Measurements from ENCODE around the gene MAP3K5. TPM values are rescaled to one million over a fixed set of nuclear protein-coding genes. Genes with fewer than 3 reads are reported as not detected.

Gene MAP3K5
- total RNA-seq, 1 experiment from 2014 or later: 15.8 TPM

DNA sequence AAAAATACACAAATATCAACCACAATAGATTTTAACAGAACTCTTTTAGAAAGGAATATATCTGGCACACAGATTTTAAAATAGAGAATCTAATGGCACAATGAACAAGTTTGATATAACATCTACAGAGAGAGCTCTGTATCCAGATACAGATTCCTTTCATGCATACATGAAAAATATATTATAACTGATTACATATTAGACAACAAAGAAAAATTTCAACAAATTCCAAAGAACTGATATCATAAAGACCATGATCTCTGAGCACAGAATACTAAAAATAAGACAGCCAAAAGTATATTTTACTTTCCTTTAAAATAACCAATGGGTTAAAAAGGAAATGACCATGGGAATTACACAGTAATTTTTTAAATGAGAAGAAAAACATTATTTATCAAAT, 167.9 kb downstream of the MAP3K5 start:
- intact Hi-C loops (cut with micrococcal nuclease; ENCODE audit: unreplicated experiment): no loop called here
- Mint-ChIP-seq H3K4me1 (ENCODE audit: low read depth, unreplicated experiment) (peaks cover 7% of the 10 kb centered on the region), H3K27ac (ENCODE audit: unreplicated experiment) (no peak overlapping the region), H3K27me3 (ENCODE audit: unreplicated experiment) (no peaks in the 10 kb centered on the region), H3K9me3 (ENCODE audit: low read depth, unreplicated experiment) (no peaks in the 10 kb centered on the region), H3K36me3 (ENCODE audit: insufficient read depth, unreplicated experiment) (peaks cover 6% of the 10 kb centered on the region), H3K4me3 (ENCODE audit: low read depth, unreplicated experiment) (no peak overlapping the region)
- BruUV-seq (replicated peaks): no TSS peak
- DNase-seq: no peak
- TF ChIP-seq, protein P1, sequence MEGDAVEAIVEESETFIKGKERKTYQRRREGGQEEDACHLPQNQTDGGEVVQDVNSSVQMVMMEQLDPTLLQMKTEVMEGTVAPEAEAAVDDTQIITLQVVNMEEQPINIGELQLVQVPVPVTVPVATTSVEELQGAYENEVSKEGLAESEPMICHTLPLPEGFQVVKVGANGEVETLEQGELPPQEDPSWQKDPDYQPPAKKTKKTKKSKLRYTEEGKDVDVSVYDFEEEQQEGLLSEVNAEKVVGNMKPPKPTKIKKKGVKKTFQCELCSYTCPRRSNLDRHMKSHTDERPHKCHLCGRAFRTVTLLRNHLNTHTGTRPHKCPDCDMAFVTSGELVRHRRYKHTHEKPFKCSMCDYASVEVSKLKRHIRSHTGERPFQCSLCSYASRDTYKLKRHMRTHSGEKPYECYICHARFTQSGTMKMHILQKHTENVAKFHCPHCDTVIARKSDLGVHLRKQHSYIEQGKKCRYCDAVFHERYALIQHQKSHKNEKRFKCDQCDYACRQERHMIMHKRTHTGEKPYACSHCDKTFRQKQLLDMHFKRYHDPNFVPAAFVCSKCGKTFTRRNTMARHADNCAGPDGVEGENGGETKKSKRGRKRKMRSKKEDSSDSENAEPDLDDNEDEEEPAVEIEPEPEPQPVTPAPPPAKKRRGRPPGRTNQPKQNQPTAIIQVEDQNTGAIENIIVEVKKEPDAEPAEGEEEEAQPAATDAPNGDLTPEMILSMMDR (IDR thresholded peaks at IDR 0.05; ENCODE audit: unreplicated experiment): no peak
- CTCF ChIA-PET: no interaction called here

DNA sequence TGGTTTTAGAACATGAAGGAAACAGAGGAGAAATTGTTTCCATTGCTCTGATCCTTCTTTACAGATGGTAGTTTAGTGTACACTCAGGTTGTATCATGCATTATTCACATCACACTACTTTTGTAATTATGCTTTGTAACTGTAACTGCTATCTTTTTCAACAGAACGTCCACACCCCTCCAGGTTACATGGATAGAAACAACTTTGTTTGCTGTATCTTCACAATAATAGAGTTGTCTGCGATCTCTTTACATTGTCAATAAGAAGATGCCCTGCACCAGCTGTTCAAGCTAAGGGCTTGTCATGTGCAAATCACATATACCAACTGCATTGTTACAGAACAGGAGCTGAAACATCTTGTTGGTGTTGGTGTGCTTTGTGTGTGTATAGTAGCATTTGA, 174.2 kb downstream of the MAP3K5 start:
- CTCF ChIA-PET: no interaction called here
- no peak overlapping the region for H3K27ac Mint-ChIP-seq (ENCODE audit: unreplicated experiment)
- peaks cover 6% of the 10 kb centered on the region for H3K36me3 Mint-ChIP-seq (ENCODE audit: insufficient read depth, unreplicated experiment)
- H3K4me1 Mint-ChIP-seq (ENCODE audit: low read depth, unreplicated experiment): peaks cover 13% of the 10 kb centered on the region
- TF ChIP-seq, protein P1 (IDR thresholded peaks at IDR 0.05; ENCODE audit: unreplicated experiment): no peak
- DNase-seq: no peak
- H3K4me3 Mint-ChIP-seq (ENCODE audit: low read depth, unreplicated experiment): no peak overlapping the region
- H3K27me3 Mint-ChIP-seq (ENCODE audit: unreplicated experiment): no peaks in the 10 kb centered on the region
- H3K9me3 Mint-ChIP-seq (ENCODE audit: low read depth, unreplicated experiment): no peaks in the 10 kb centered on the region
- intact Hi-C loops (cut with micrococcal nuclease; ENCODE audit: unreplicated experiment): no loop called here
- no TSS peak for BruUV-seq (replicated peaks)

DNA sequence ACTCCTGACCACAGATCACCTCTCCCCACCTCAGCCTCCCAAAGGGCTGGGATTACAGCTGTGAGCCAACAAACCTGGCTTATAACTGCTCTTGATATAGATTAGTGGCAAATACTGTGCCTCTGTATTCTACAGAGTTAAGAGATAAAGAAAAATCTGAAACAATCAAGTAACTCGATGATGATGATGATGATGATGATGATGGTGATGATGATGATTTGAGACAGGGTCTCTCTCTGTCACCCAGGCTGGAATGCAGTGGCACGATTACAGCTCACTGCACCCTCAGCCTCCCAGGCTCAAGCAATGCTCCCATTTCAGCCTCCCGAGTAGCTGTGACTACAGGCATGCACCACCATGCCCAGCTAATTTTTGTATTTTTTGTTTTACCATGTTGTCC, 175.8 kb downstream of the MAP3K5 start:
- peaks cover 13% of the 10 kb centered on the region for H3K4me1 Mint-ChIP-seq (ENCODE audit: low read depth, unreplicated experiment)
- no peaks in the 10 kb centered on the region for H3K27me3 Mint-ChIP-seq (ENCODE audit: unreplicated experiment)
- TF ChIP-seq, protein P1 (IDR thresholded peaks at IDR 0.05; ENCODE audit: unreplicated experiment): no peak
- intact Hi-C loops (cut with micrococcal nuclease; ENCODE audit: unreplicated experiment): no loop called here
- no TSS peak for BruUV-seq (replicated peaks)
- no peak overlapping the region for H3K4me3 Mint-ChIP-seq (ENCODE audit: low read depth, unreplicated experiment)
- H3K9me3 Mint-ChIP-seq (ENCODE audit: low read depth, unreplicated experiment): no peaks in the 10 kb centered on the region
- no peaks in the 10 kb centered on the region for H3K36me3 Mint-ChIP-seq (ENCODE audit: insufficient read depth, unreplicated experiment)
- no peak overlapping the region for H3K27ac Mint-ChIP-seq (ENCODE audit: unreplicated experiment)
- CTCF ChIA-PET: no interaction called here
- DNase-seq: no peak

DNA sequence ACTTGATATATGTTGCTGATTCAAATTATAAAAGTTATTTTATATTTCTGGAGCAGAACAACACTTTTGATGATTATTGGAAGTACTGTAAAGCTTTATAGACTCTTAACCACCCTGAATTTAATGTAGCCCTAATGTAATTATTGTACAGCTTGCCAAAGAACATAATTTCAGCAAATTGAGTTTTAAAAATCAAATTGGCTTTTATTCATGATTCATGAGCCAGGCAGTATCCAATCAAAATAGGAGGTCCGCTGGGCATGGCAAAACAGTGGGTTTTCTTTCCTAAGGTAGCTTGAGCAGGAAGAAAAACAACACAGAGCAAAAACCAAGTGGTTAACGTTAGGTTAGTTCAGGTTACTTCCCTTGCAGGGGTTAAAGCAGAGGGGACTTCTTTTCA, 177.3 kb downstream of the MAP3K5 start:
- Mint-ChIP-seq H3K4me3 (ENCODE audit: low read depth, unreplicated experiment) (no peak overlapping the region), H3K27ac (ENCODE audit: unreplicated experiment) (no peak overlapping the region), H3K27me3 (ENCODE audit: unreplicated experiment) (no peaks in the 10 kb centered on the region), H3K4me1 (ENCODE audit: low read depth, unreplicated experiment) (peaks cover 22% of the 10 kb centered on the region), H3K9me3 (ENCODE audit: low read depth, unreplicated experiment) (no peaks in the 10 kb centered on the region), H3K36me3 (ENCODE audit: insufficient read depth, unreplicated experiment) (peaks cover 9% of the 10 kb centered on the region)
- CTCF ChIA-PET: no interaction called here
- TF ChIP-seq, protein P1 (IDR thresholded peaks at IDR 0.05; ENCODE audit: unreplicated experiment): no peak
- intact Hi-C loops (cut with micrococcal nuclease; ENCODE audit: unreplicated experiment): no loop called here
- no peak for DNase-seq
- BruUV-seq (replicated peaks): no TSS peak
